ENCODE results near the gene YWHAQ. TPM values are rescaled to one million over a fixed set of nuclear protein-coding genes. Genes with fewer than 3 reads are reported as not detected.
"Not testable (repeated sequence)": the region's sequence is repeated elsewhere in the genome, so short reads cannot be mapped to it uniquely, and the experiment has no call there.

YWHAQ gene
- total and polyA plus RNA-seq, 9 donors = 103 to 249 (median 203) TPM

- Histone ChIP-seq H3K4me1 (ENCODE audit: control insufficient read depth, insufficient read depth, low read length) (peaks cover 25% of the 10 kb centered on the region), H3K27ac (ENCODE audit: low read length) (peak overlapping the region; percentile 31), H3K27me3 (ENCODE audit: control insufficient read depth, insufficient read depth, low read length) (no peaks in the 10 kb centered on the region), H3K36me3 (ENCODE audit: control insufficient read depth, insufficient read depth, low read length) (no peaks in the 10 kb centered on the region), H3K9me3 (replicated peaks; ENCODE audit: control insufficient read depth, low read depth, low read length) (no peaks in the 10 kb centered on the region), H3K4me3 (ENCODE audit: low read length) (no peak overlapping the region)
- peak; percentile 93 for DNase-seq
- WGBS (ENCODE audit: insufficient coverage) = 36% methylated on average over 1 of the region's 4 CpGs
These were observed 7.7 kb upstream of the YWHAQ start for GRCh38 chr2:9638532-9638931.

- no peaks in the 10 kb centered on the region for H3K27me3 ChIP-seq (ENCODE audit: control insufficient read depth, insufficient read depth, low read length)
- H3K4me3 ChIP-seq (ENCODE audit: low read length) = no peak overlapping the region
- H3K36me3 ChIP-seq (ENCODE audit: control insufficient read depth, insufficient read depth, low read length) = no peaks in the 10 kb centered on the region
- no peaks in the 10 kb centered on the region for H3K9me3 ChIP-seq (replicated peaks; ENCODE audit: control insufficient read depth, low read depth, low read length)
- peaks cover 33% of the 10 kb centered on the region for H3K4me1 ChIP-seq (ENCODE audit: control insufficient read depth, insufficient read depth, low read length)
- DNase-seq = no peak
- WGBS (ENCODE audit: insufficient coverage) = 71% methylated on average over 1 of the region's 2 CpGs
- no peak overlapping the region for H3K27ac ChIP-seq (ENCODE audit: low read length)
These were observed 6.5 kb upstream of the YWHAQ start for GRCh38 chr2:9637330-9637729.

DNA sequence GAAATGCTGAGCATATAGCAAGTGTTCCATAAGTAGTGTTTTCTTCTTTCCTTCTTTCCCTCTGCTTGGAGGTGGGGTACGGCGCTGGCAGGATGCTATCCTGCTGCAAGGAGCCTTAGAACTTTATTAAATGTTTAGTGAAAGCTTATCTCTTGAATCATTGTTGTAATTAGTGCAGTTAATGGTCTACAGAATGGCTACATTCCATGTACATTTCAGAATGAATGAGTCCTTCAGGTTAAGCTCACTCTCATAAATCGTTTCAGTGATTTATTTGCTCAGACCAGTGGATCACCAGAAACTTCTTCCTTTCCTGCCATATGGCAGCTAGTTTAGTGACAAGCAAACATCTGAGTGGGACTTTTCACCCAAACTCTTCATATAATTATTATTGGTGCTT, 3.3 kb upstream of the YWHAQ start:
- no peaks in the 10 kb centered on the region for H3K9me3 ChIP-seq (replicated peaks; ENCODE audit: control insufficient read depth, low read depth, low read length)
- no peak for DNase-seq
- peaks cover 45% of the 10 kb centered on the region for H3K4me1 ChIP-seq (ENCODE audit: control insufficient read depth, insufficient read depth, low read length)
- H3K27me3 ChIP-seq (ENCODE audit: control insufficient read depth, insufficient read depth, low read length) = no peaks in the 10 kb centered on the region
- H3K27ac ChIP-seq (ENCODE audit: low read length) = no peak overlapping the region
- H3K4me3 ChIP-seq (ENCODE audit: low read length) = no peak overlapping the region
- H3K36me3 ChIP-seq (ENCODE audit: control insufficient read depth, insufficient read depth, low read length) = peaks cover 8% of the 10 kb centered on the region
- 14% methylated on average over 1 of the region's 3 CpGs for WGBS (ENCODE audit: insufficient coverage)

DNA sequence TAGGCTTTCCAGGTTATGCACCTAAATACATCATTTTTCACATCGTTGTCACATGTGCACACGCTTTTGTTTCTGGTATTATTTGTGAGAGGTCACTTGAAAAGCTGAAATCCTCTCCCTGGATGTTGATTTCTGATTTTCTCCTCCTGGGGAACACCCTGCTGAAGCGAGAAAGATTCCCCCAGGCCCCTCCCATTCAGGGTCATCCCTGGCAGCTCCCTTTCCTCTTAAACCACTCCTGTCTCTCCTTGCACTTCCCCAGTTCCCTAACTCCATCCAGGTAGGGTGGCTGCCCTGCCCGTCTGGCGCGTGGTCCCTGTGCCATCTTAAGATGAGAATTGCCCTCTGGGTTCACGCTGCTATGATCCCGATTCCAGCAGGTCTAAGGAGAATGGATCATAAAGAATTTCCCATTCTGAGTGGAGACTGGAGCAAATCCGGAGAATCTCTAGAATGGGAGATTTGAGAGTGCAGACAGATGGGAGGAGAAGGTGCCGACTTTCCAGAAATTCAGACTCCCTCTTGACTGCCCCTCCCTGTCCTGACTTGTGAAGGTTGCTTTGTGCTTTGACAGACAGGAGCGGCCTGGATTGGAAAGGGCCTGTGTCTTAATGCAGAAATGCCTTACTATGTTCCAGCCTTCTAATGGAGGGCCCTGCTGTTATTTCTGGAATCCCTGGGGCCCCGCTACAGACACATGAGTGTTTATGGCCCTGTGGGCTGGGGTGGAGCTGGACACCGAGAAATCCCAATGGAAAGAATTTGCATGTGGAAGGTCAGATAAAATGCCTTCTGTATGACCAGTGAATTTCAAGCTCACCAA, 1.3 kb upstream of the YWHAQ start:
- 70% methylated on average over 9 of the region's 13 CpGs for WGBS (ENCODE audit: insufficient coverage)
- peaks cover 19% of the 10 kb centered on the region for H3K36me3 ChIP-seq (ENCODE audit: control insufficient read depth, insufficient read depth, low read length)
- DNase-seq = peak; percentile 69
- no peaks in the 10 kb centered on the region for H3K9me3 ChIP-seq (replicated peaks; ENCODE audit: control insufficient read depth, low read depth, low read length)
- H3K4me1 ChIP-seq (ENCODE audit: control insufficient read depth, insufficient read depth, low read length) = peaks cover 40% of the 10 kb centered on the region
- H3K27me3 ChIP-seq (ENCODE audit: control insufficient read depth, insufficient read depth, low read length) = no peaks in the 10 kb centered on the region
- peak overlapping the region; percentile 74 for H3K27ac ChIP-seq (ENCODE audit: low read length)
- no peak overlapping the region for H3K4me3 ChIP-seq (ENCODE audit: low read length)

- Histone ChIP-seq H3K27ac (ENCODE audit: low read length) (peak overlapping the region; percentile 80), H3K36me3 (ENCODE audit: control insufficient read depth, insufficient read depth, low read length) (peaks cover 21% of the 10 kb centered on the region), H3K4me1 (ENCODE audit: control insufficient read depth, insufficient read depth, low read length) (peaks cover 38% of the 10 kb centered on the region), H3K27me3 (ENCODE audit: control insufficient read depth, insufficient read depth, low read length) (no peaks in the 10 kb centered on the region), H3K9me3 (replicated peaks; ENCODE audit: control insufficient read depth, low read depth, low read length) (no peaks in the 10 kb centered on the region), H3K4me3 (ENCODE audit: low read length) (peak overlapping the region; percentile 87)
- no CpG with 5 or more reads among the region's 4 CpGs for WGBS (ENCODE audit: insufficient coverage)
- no peak for DNase-seq
These were observed 689 bp upstream of the YWHAQ start for GRCh38 chr2:9631553-9631819.

DNA sequence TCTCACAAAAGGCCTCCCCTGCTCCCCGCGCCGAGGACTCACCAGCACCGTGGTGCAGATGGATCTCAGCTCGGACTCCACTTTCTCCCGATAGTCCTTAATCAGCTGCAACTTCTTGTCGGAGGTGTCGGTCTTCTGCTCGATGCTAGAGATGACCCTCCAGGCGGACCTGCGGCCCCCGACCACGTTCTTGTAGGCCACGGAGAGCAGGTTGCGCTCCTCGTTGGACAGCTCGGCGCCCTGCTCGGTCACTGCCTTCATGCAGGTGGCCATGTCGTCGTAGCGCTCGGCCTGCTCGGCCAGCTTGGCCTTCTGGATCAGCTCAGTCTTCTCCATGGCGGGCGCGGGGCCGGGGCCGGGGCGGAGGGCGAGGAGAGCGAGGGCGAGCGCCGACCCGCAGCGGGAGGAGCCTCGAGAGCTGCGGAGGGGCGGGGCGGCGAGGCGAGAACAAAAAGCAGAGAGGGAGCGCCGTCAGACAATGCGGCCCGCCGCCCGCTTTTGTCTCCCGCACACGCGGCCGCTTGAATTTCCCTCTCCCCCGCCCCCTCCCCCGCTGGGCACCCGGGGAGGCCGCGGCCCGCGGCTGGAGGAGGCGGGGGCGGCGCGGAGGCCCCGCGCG, 571 bp downstream of the YWHAQ start:
- H3K4me1 ChIP-seq (ENCODE audit: control insufficient read depth, insufficient read depth, low read length) = peaks cover 38% of the 10 kb centered on the region
- peak overlapping the region; percentile 87 for H3K4me3 ChIP-seq (ENCODE audit: low read length)
- DNase-seq = peak; percentile 91
- no peaks in the 10 kb centered on the region for H3K9me3 ChIP-seq (replicated peaks; ENCODE audit: control insufficient read depth, low read depth, low read length)
- peaks cover 25% of the 10 kb centered on the region for H3K36me3 ChIP-seq (ENCODE audit: control insufficient read depth, insufficient read depth, low read length)
- under 1% methylated on average over 66 of the region's 67 CpGs for WGBS (ENCODE audit: insufficient coverage)
- H3K27me3 ChIP-seq (ENCODE audit: control insufficient read depth, insufficient read depth, low read length) = no peaks in the 10 kb centered on the region
- peak overlapping the region; percentile 96 for H3K27ac ChIP-seq (ENCODE audit: low read length)

DNA sequence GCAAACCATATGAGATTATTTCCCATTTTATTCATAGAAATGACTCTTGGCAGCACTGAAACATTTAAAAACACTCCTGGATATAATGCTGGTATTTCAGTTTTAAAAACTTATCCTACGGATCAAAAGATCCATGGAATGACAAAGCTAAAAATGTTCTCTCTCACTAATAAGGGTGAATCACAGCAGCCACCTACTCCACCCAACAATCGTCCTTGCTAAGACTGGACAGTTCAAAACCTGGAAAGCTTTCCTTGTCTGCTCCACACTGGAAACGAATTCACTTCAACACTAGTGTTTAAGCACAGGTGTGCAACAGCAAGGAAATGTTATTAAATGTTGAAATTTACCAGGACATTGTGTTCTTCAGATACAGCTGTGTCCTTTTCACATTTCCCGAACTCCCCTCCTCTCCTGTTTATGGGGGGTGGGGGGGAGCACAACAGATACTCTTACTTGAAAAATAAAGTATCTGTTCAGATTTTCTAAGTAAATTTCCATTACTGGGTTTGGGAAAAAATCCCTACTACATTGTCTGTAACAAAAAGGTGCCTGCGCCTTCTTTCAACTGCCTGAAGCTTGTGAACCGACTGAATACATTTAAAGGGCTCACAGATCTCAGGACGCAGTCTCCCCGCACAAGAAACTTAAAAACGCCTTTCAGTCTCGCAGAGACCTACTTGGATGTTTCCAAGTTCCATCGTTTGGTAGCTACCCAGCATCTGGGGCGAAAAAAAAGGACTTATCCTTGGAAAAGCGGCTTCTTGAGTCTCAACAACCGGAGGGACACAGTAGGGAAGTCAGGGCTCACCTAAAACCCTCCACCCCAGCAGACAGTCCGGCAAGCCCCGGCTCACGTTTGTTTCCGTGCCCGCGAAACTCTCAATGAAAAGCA, 1.3 kb downstream of the YWHAQ start:
- 4% methylated on average over 17 of the region's 20 CpGs for WGBS (ENCODE audit: insufficient coverage)
- Histone ChIP-seq H3K27me3 (ENCODE audit: control insufficient read depth, insufficient read depth, low read length) (no peaks in the 10 kb centered on the region), H3K4me1 (ENCODE audit: control insufficient read depth, insufficient read depth, low read length) (peaks cover 38% of the 10 kb centered on the region), H3K4me3 (ENCODE audit: low read length) (peak overlapping the region; percentile 87), H3K9me3 (replicated peaks; ENCODE audit: control insufficient read depth, low read depth, low read length) (no peaks in the 10 kb centered on the region), H3K36me3 (ENCODE audit: control insufficient read depth, insufficient read depth, low read length) (peaks cover 27% of the 10 kb centered on the region), H3K27ac (ENCODE audit: low read length) (peak overlapping the region; percentile 96)
- DNase-seq = peak; percentile 40

DNA sequence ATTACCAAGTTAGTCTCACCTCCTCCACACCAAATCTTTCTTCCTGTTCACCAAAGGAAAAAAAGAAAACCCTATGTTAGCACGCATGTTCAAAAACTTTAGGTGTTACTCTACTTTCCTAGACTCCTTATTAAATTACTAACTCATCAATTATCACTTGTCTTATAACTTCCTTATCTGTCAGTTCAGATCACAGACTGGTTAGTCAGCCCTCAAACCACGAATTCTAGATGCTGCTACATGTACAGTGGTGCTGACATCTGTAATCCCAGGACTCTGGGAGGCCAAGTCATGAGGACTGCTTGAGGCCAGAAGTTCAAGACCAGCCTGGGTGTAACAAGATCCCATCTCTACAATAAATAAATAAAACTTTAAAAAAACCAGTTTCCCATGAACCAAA, 3.5 kb downstream of the YWHAQ start:
- Histone ChIP-seq H3K27me3 (ENCODE audit: control insufficient read depth, insufficient read depth, low read length) (no peaks in the 10 kb centered on the region), H3K4me1 (ENCODE audit: control insufficient read depth, insufficient read depth, low read length) (peaks cover 26% of the 10 kb centered on the region), H3K27ac (ENCODE audit: low read length) (no peak overlapping the region), H3K4me3 (ENCODE audit: low read length) (no peak overlapping the region), H3K9me3 (replicated peaks; ENCODE audit: control insufficient read depth, low read depth, low read length) (no peaks in the 10 kb centered on the region), H3K36me3 (ENCODE audit: control insufficient read depth, insufficient read depth, low read length) (peaks cover 37% of the 10 kb centered on the region)
- no peak for DNase-seq
- WGBS (ENCODE audit: insufficient coverage) = 60% methylated on average over 1 of the region's 2 CpGs

DNA sequence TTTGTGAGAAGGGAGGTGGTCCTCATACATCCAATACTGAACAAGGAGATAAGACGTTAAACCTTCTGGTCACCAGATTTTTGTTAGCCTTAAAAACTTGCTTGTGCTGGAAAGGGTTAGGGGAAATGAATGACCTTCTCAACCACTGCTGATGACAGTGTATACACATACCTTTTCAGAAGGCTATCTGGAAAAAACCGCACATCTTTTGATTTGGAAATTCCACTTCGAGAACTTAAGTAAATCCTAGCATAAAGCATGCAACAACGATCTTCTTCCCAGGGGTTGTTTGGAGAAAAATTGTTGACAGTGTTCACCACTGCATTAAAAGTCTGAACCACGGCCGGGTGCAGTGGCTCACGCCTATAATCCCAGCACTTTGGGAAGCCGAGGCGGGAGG, 7.6 kb downstream of the YWHAQ start:
- peaks cover 28% of the 10 kb centered on the region for H3K36me3 ChIP-seq (ENCODE audit: control insufficient read depth, insufficient read depth, low read length)
- no peak overlapping the region for H3K27ac ChIP-seq (ENCODE audit: low read length)
- H3K4me3 ChIP-seq (ENCODE audit: low read length) = no peak overlapping the region
- no peak for DNase-seq
- peaks cover 8% of the 10 kb centered on the region for H3K4me1 ChIP-seq (ENCODE audit: control insufficient read depth, insufficient read depth, low read length)
- H3K27me3 ChIP-seq (ENCODE audit: control insufficient read depth, insufficient read depth, low read length) = no peaks in the 10 kb centered on the region
- H3K9me3 ChIP-seq (replicated peaks; ENCODE audit: control insufficient read depth, low read depth, low read length) = no peaks in the 10 kb centered on the region
- 76% methylated on average over 4 of the region's 9 CpGs for WGBS (ENCODE audit: insufficient coverage)

GRCh38 chr2:9621655-9622054, 9.1 kb downstream of the YWHAQ start:
- DNase-seq; H3K27ac ChIP-seq (ENCODE audit: low read length); H3K27me3 ChIP-seq (ENCODE audit: control insufficient read depth, insufficient read depth, low read length); H3K4me1 ChIP-seq (ENCODE audit: control insufficient read depth, insufficient read depth, low read length); H3K4me3 ChIP-seq (ENCODE audit: low read length); H3K9me3 ChIP-seq (replicated peaks; ENCODE audit: control insufficient read depth, low read depth, low read length): not testable (repeated sequence)
- H3K36me3 ChIP-seq (ENCODE audit: control insufficient read depth, insufficient read depth, low read length) = peaks cover 23% of the 10 kb centered on the region
- no CpG with 5 or more reads among the region's 6 CpGs for WGBS (ENCODE audit: insufficient coverage)

Data from muscle of leg (tissue), 11 donors.